DMS114 treated with DMSO at 0.1 percent for 48 hours (cell line): ENCODE data around the gene HERC3.

ENCODE experiments used
- DNase-seq: peaks from one replicate; lab custom pipeline; 2025; ENCODE audit not compliant: unreplicated experiment; lab: John Stamatoyannopoulos, UW

Gene HERC3

DNA sequence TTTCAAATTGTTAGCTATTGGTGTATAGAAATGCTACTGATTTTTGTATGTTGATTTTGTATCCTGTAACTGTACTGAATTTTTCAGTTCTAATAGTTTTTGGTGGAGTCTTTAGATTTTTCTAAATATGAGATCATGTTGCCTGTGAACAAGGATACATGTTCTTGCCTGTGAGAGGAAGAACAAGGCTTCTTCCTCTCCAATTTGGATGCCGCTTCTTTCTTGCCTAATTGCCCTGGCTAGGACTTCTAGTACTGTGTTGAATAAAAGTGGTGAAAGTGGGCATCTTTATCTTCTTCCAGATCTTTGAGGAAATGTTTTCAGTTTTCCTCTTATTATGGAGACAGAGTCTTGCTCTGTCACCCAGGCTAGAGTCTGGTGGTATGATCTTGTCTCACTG is 121.5 kb downstream of the HERC3 start:
- DNase-seq: no peak

DNA sequence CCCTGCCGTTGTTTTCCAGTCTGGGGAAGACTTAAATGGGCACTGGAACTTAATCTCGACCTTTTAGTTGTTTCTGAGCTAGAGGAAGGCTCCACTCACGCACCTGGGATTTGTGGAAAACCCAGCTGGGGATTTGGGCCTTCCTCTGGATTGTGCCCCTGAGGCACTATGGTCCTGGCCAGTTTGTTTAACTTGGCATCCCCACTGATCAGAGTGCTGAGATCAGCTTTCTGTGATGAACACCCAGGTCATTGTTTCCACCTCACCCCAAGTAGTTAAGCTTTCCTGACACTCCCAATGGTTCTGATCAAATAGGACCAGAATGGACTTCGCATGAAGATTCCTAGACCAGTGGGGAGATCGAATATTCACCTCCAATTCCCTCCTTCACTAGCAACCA is 125.8 kb downstream of the HERC3 start:
- DNase-seq: no peak

DNA sequence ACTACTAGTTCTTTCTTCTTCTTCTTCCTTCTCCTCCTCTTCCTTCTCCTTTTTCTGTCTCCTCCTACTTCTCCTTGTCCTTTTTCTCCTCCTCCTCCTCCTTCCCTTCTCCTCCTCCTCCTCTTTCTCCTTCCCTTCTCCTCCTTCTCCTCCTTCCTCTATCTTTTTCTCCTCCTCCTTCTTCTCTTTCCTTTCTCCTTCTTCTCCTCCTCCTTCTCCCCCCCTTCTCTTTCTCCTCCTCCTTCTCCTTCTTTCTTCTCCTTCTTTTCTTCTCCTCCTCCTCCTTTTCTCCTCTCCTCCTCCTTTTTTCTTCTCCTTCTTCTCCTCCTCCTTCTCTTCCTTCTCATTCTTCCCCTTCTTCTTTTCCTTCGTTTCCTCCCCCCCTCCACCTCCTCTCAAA is 127.1 kb downstream of the HERC3 start:
- no peak for DNase-seq

DNA sequence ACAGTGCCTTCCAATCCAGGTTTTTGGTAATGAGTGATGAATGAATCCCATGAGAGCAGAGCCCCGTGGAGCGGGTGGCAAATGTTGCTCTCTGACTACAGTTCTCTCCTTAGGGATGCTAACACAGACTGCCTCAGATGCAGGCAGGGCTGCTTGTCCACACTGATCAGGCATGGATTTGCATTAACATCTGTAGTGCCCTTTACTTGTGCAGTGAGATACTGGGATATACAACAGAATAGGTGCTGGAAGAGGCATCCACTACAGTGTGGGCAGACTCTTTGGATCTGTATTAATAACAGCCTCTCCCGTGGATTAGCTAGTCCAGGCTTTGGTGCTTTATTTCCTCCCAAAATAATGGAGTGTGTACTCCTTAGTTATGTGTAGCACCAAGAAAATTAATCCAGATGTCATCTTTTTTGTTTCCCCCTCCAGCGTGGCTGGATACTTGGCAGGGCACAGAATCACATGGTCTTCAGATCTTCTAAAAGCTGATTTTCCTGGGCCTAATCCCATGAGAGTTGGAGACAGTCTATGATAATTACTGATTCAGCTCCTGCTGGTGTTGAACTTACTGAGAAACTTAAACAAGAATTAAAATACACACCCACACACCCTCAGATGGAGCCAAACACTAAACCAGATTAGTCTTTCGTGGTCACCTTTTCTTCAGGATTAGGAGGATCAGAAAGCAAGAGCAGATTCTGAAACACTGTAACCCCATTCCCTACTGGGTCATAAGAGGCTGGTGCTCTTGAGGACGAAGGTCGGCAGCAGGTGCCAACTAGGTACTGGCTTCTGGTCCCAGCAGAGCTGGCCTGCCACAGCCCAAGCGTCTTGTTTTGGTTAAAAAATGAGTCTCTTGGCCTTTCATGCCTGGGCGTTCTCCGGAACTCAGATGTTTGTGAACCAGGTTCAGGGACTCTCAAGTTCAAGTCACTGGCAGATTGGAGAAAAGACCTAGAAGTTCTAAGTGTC is 128.5 kb downstream of the HERC3 start:
- DNase-seq: no peak

DNA sequence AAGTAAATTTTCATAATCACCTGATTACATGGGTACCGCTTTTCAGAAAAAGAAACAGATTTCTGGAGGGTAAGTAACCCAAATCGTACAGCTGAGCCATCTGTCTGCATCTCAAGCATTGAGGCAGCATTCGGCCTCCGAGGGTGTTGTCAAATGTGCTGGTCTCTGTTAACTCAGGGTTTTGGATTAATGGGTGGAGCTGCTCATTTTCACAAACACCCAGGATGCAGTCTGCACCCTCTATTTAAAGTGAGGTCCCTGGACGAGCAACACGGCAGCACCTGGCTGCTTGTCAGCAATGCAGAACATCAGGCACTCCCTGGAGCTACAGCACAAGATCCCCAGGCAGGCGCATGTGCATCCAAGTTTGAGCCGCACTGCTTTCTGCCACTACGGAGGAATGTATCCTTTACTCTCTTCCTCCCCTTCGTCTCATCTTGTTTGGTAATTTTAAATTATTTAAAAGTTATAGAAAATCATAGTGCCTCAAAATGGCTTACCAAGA is 130.0 kb downstream of the HERC3 start:
- no peak for DNase-seq

DNA sequence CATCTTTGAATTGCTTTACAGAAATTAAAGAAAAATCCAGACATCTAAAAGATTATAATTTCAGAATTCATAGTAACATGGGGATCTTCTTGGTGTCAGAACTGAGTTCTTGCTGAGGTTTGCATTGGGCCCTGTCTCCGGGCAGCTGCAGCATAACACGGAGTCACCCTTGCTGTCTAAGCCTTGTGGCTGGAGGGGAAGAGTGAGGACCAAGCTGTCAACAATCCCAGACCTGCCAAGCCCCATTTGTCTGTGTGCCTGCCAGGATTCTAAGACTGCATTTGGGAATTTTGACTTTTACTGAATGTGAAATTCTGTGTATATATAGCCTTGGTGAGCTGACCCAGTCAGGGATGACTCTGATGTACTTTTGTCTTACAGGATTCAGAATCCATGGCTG is 130.5 kb downstream of the HERC3 start:
- DNase-seq: no peak

DNA sequence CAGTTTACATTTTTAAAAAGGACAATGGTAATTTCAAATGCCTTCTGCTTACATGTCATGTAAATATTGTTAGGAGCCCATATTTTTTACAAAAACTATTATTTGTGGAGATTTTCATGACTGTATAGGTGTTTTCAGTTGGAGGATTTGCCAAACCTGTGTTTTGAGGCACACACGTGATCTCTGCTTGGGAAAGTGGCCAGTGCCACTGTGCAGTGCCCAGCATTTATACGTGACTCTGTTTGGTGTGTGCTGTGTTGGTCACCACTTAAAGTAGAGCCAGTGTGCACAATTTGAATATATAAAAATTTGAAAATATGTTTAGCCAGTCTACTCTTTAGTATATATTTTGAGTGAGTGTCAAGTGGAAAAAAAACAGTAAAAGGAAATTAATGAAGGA is 132.1 kb downstream of the HERC3 start:
- no peak for DNase-seq

DNA sequence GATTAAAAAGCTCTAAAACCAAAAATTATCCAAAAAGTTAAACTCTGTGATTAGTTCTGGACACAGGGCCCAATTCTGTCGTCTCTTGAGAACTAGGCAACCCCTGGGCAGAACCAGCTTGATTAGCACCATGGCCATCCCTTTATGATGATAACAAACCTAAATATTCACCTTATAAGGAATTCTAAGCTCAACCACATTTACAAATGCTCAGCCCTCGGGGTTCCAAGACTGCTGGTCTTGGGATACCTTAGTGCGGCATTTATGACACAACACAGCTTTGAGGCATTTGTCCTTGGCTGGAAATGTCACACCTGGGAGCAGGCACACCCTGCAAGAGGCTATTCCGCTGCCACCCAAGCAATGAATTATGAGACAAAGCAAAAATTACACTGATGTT is 132.9 kb downstream of the HERC3 start:
- DNase-seq: no peak

DNA sequence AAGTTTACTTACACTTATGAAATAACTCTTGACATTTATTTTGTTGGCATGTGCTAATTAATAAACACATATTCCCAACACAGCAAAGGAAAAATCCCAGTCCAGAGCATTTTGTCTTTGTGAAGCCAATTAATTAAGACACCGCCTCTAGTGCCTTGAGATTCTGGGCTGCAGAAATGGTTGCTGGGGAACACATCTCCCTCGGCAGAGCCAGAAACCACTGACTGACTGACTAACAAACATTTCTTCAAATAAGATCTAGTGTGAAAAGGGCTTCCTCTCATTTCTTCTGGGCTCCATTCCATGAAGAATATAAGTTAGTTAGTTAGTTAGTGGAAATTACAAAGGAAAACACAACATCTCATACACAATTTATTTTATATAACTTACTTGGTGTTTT is 133.7 kb downstream of the HERC3 start:
- DNase-seq: no peak

DNA sequence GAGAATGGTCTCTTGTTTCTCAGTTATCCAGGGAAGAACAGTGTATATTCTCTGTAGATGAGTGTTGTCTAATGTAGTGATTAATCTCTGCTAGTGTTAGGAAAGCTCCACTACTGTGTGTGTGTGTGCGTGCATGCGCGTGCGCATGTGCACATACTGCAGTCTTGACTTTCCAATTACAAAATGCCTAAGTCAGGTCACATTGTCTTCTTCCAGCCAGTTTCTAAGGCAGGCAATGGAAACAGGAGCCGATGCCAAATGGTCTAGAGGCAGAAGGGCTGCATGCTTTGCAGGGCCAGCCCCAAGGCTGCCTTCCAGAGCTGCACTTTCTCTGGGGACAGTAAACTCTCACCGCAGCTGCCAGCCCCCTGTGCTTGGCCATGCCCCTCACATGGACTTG is 135.9 kb downstream of the HERC3 start:
- DNase-seq: no peak

DNA sequence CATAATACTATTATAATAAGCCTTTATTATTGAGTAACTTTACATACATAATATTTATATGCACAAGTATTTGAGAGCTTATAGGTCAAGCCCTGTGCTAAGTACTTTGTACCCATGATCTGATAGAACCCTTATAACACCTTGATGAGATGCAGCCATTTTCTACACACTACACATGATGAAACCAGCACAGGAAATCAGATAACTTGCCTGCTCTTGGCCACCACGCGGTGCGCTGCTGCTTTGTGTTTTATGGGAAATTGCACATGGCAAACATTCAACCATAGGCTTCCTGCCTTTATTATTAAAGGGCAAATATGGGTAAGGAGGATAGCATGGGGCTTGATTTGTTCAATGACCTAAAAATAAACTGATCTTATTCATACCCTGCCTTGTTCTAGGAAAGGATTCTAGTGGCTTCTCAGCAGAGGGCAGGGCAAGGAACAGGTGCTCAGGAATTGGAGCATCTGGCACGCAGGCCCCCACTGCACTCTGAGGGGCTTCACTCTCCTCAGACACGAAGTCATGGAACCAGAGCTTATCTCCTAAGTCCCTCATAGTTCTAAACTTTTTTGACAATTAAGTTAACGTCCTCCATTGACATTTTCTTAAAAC is 137.0 kb downstream of the HERC3 start:
- DNase-seq: no peak

DNA sequence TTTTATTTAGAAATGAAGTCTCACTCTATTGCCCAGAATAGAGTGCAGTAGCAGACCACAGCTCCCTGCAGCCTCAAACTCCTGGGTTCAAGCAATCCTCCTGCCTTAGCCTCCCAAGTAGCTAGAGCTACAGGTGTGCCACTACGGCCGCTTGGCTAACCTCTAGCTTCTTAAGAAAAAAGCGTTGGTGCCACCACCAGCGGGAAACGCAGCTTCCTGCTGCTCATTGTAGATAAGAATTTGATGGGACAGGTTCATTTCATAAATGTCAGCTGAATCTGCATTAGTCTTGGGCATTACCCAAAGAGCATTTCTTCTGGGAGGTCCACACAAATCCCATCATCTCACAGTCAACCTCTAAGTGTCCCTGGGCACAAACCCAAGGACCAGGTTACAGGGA is 138.5 kb downstream of the HERC3 start:
- no peak for DNase-seq

DNA sequence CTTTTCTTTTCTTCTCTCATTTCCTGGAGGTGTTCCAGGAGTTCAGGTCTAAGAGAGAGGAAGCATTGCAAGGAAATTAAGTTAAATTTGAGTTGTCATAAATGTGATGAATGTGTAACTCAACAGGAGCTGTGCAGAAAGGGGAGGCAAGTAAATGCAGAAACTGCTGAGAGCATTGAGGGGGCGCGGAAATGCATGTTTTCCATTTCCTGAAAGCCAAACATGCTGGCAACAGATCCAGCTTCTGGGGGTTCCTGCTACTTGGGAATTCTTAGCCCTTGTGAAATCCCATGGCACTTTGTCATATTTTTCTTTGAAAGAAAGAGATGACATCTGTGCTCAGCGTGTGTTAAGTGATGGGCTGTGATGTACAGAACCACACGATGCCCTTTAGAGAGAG is 139.1 kb downstream of the HERC3 start:
- DNase-seq: no peak

DNA sequence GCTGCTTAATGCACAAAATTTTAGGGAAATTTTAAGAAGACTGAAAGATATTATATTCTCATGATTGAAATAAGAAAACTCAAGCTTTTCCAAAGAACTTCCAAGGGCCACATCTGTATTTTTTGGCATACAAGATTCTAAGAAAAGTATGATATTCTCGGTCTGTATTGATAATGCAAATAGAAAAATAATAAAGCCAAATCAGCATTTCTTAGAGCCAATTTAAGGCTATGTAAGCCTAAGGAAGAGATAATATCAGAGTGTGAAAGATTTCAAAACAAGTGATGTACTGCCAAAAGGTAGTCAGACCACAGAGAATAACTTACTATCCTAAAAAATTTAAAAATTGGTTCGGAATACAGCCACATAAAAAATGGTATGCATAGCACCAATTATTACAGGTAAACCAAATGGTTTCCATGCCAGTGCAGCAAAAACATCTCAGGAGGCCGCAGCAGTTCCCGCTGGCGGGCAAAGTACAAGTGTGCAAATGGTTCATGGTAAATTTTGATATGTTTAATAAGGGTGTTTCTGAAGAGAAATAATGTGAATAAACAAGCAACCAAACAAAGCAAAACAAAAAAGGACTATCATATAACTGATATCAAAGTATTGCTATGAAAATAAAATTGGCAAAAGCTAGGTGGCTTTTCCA is 140.6 kb downstream of the HERC3 start:
- DNase-seq: no peak

DNA sequence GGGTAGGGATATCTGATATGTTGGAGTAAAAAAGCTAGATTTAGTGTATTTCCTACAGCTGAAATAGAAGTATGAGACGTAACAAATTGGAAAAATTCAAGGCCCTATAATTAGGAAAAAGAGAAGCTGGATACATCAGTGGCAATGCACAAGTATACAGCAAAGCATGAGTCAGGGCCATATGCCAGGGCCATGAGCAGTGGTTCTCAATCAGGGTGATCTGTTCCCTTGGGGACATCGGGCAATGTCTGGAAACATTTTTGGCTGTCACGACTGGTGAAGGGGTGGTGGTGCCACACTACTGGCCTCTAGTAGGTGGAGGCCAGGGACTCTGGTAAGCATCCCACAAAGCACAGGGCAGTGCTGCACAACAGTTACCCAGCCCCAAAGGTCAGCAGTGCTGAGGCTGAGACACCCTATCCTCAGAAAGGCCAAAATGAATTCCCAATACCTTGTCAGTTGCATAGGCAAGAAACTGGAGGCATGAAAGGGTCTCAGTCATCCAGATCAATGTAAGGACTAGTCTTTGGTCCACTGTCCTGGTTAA is 142.2 kb downstream of the HERC3 start:
- DNase-seq: no peak

DNA sequence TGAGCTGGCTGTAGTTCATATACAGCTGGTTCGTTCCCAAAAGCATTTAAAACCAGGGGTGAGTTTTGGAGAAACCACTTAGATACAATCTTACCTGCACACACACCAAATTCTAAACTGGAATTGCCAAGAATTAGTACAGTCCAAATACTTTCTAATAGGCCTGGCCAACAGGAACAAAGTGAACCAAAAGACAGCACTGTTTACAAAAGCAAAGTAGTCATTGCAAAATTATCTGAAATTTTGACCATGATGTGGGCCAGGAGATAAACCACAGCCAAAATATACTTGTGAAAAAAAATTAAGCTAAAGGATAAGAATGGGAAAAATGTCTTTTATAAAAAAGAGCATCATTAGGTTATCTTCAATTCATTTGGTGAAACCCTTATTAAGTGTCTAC is 143.3 kb downstream of the HERC3 start:
- DNase-seq: no peak

DNA sequence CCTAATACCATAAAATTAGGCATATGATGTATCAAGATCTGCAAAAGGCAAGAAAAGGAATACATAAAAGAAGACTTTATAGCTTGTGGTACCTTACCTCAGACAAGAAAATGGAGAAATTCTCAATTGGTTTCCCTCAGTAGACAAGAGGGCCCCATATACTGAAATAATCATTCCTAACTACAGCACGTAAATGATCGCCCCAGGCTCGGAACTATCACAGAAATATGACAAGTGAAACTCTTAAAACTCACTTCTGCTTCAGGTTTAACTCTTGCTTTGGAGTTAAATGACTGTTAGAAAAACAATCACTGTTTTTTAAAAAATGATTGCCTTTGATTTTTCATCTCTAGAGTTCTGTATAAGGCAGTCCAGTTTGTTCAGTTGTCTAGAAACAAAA is 144.0 kb downstream of the HERC3 start:
- no peak for DNase-seq

DNA sequence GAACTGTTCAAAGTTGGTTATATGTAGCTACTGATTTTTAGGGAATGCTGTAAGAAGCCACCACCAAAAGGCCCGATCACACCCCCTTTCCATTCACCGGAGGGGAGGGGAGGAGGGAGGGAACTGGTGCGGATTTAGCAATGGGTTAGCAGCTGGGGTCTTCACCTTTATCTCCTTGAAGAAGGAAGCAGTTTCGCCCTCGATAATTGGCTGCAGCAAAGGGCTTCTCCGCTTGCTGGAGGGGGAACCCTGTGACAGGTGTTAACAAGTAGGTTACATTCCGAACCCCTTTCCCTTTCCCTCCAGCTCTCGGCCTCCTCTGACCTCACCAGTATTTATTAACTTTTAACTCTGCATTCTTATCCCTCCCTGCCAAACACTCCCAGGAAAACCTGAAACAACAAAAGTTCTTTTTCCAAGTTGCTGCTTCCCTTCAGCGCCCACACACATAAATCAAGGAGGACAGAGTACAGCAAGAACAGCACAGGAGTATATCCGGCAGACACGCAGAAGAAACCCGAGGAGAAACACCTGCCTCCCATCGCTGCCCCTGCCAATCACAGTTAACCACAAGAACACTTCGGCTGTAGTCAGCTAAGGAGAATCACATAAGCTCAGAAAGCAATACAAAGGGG is 145.1 kb downstream of the HERC3 start:
- DNase-seq: no peak

DNA sequence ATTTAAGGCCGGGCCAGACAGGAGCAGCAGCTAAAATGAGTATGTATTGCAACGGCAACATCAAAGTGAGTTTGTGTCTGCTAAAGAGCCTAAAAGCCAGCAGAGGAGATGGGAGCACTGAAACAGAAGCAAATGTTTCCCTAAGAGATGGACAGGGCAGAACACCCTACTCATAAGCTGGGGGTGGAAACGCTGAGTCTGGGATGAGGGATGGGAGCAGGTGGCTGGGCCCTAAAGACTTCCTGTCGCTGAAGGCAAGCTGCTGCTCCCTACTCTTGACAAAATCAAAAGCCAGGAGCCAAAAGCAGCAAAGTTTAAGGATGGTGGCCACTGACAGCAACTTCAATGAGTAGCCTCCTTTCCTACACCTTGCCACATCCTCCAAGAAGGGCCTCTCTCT is 145.9 kb downstream of the HERC3 start:
- DNase-seq: no peak

DNA sequence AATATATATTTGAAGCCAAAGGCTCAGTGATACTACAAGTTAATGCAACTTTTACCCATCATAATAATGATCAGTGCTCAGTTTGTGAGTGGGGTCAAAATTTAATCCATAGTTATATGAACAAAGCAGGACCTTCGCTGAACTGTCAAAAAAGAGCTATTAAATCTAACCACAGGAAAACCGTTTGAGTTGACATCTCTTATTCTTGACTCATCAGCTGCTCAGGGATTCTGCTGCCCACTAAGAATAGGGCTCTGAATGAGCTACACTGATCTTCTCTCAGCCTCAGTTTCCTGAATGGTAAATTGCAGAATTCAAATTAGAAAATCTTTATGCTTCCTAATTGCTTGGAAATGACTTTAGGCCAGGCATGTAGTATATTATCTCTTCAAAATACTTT is 150.3 kb downstream of the HERC3 start:
- DNase-seq: no peak

DNA sequence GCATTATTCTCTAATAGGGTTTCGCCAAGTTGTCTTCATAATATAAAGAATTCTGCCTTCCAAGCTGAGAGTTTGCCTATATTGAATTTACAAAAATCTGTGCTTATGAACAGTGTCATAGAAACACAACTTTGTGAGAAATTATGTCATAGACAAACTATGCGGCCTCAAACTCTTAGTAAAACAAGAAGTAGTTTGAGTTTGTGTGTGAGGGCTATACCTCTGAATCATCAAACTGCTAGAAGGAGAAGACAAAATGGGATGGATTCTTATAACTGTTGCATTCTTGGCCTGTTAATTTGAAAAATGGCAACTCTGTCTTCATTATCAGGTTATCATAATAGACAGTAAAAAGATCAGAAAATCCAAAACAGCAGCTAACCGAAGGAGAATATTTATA is 151.4 kb downstream of the HERC3 start:
- no peak for DNase-seq
